ENCODE data around the gene NTNG1.

NTNG1 gene

GRCh38 chr1:107525961-107526360, 385.1 kb downstream of the NTNG1 start:
- no peak for DNase-seq

GRCh38 chr1:107526524-107527198, 385.8 kb downstream of the NTNG1 start:
- DNase-seq = no peak

DNA sequence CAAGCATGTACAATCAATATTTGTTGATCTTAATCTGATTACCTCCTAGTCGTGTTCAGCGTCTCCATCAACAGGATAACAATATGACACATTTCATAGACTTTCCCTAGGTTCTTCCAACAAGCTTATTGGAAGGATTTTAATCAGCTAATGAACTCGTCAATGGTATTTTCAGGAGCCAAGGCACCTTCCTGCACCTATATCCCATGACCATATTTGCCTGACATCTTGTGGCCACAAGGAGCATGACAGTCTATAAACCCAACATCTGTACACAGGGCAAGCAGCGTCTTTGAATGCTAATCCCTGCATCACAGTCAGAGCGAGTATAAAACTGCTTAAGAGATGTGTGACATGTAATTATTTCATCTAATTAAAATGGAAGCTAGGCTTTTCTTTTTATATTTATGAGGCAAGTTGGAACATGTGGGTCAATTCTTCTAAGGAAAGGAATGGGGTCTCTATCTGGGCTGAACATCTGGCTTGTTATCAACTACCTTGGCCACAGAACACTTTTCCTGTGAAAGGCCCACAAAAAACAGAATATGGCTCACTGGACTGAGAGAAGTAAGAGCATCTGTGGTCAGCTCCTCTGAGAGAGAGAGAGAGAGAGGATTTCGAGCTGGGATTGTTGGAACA, 388.8 kb downstream of the NTNG1 start:
- DNase-seq = no peak

- DNase-seq = no peak
Observed at GRCh38 chr1:107530543-107530942, 389.7 kb downstream of the NTNG1 start.

- DNase-seq = no peak
Observed at GRCh38 chr1:107531065-107531908, 390.4 kb downstream of the NTNG1 start.

DNA sequence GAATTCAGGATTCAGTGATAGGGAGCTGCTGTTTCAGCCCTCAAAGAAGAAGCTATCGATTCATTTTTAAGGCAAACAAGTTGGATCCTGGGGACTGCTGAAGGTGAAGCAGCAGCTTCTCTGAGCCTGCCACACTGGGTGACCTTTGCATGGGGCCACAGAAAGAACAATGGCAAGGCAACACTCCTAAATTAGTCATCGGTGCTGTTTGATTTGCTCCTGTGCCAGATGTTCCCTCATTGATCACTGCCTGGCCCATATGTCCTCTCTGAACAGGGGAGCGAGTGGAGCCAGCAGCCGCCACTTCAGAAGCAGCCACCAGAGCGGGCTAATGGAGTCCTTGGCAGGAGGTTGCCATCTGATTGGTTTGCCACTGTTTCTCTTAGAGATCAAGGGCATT, 391.5 kb downstream of the NTNG1 start:
- no peak for DNase-seq

Measured in activated CD4-positive, CD25-positive, alpha-beta regulatory T cell (primary cell).